SK-N-SH (cell line): ENCODE data around the gene DOCK10.

Source experiments
- CTCF ChIP-seq: fragments of 200-600 bp; sonication (generic); IDR thresholded peaks from 2 replicates; pipeline ENCODE4 v1.6.1; 2017; ENCODE audit warnings: antibody characterized with exemption, mild to moderate bottlenecking, moderate library complexity
- FOSL2 ChIP-seq: IDR thresholded peaks from 2 replicates; pipeline ENCODE4 v1.4.0; 2012; ENCODE audit warnings: low read depth, mild to moderate bottlenecking, moderate library complexity, borderline replicate concordance

GRCh38 chr2:225013425-225014365 is 28.6 kb downstream of the DOCK10 start:
- no peak for TF ChIP-seq FOSL2
- TF ChIP-seq CTCF = no peak
